ENCODE data around the gene CADM2.

The CADM2 gene

GRCh38 chr3:85321892-85322291 is 363.1 kb downstream of the CADM2 start:
- DNase-seq (ENCODE audit: low read depth), result no peak

GRCh38 chr3:85330071-85330470 is 371.3 kb downstream of the CADM2 start:
- DNase-seq (ENCODE audit: low read depth), result no peak

- DNase-seq (ENCODE audit: low read depth), result no peak
Observed at GRCh38 chr3:85337895-85338294, 379.1 kb downstream of the CADM2 start.

GRCh38 chr3:85342915-85343314 is 384.1 kb downstream of the CADM2 start:
- DNase-seq (ENCODE audit: low read depth), result no peak

GRCh38 chr3:85355572-85355971 is 396.8 kb downstream of the CADM2 start:
- DNase-seq (ENCODE audit: low read depth), result no peak

- no peak for DNase-seq (ENCODE audit: low read depth)
Observed at GRCh38 chr3:85360742-85361387, 402.1 kb downstream of the CADM2 start.

- no peak for DNase-seq (ENCODE audit: low read depth)
Observed at GRCh38 chr3:85364296-85364909, 405.6 kb downstream of the CADM2 start.

- DNase-seq (ENCODE audit: low read depth), result no peak
Observed at GRCh38 chr3:85370341-85370740, 411.6 kb downstream of the CADM2 start.

- DNase-seq (ENCODE audit: low read depth), result no peak
Observed at GRCh38 chr3:85376131-85376530, 417.3 kb downstream of the CADM2 start.

- DNase-seq (ENCODE audit: low read depth), result no peak
Observed at GRCh38 chr3:85377115-85377514, 418.3 kb downstream of the CADM2 start.

- DNase-seq (ENCODE audit: low read depth), result no peak
Observed at GRCh38 chr3:85384372-85384771, 425.6 kb downstream of the CADM2 start.

GRCh38 chr3:85387913-85388505 is 429.2 kb downstream of the CADM2 start:
- DNase-seq (ENCODE audit: low read depth), result no peak

- no peak for DNase-seq (ENCODE audit: low read depth)
Observed at GRCh38 chr3:85394424-85394823, 435.6 kb downstream of the CADM2 start.

- DNase-seq (ENCODE audit: low read depth), result no peak
Observed at GRCh38 chr3:85397434-85397833, 438.6 kb downstream of the CADM2 start.

- no peak for DNase-seq (ENCODE audit: low read depth)
Observed at GRCh38 chr3:85426121-85426520, 467.3 kb downstream of the CADM2 start.

GRCh38 chr3:85427467-85427866 is 468.7 kb downstream of the CADM2 start:
- DNase-seq (ENCODE audit: low read depth), result no peak

- DNase-seq (ENCODE audit: low read depth), result no peak
Observed at GRCh38 chr3:85432081-85432480, 473.3 kb downstream of the CADM2 start.

- no peak for DNase-seq (ENCODE audit: low read depth)
Observed at GRCh38 chr3:85433319-85433718, 474.5 kb downstream of the CADM2 start.

GRCh38 chr3:85455561-85456200 is 496.9 kb downstream of the CADM2 start:
- DNase-seq (ENCODE audit: low read depth), result no peak

- no peak for DNase-seq (ENCODE audit: low read depth)
Observed at GRCh38 chr3:85474241-85474640, 515.5 kb downstream of the CADM2 start.

- no peak for DNase-seq (ENCODE audit: low read depth)
Observed at GRCh38 chr3:85475346-85475745, 516.6 kb downstream of the CADM2 start.

- no peak for DNase-seq (ENCODE audit: low read depth)
Observed at GRCh38 chr3:85476891-85477495, 518.2 kb downstream of the CADM2 start.
